GM21576 (cell line): ENCODE measurements around the gene SLC35B1.
"Not testable (repeated sequence)": the region's sequence is repeated elsewhere in the genome, so short reads cannot be mapped to it uniquely, and the experiment has no call there.

Experiments
- ATAC-seq: cut with Tn5 transposase; IDR thresholded peaks from one replicate; pipeline ENCODE4 v1.9.1; 2021; ENCODE audit warnings: mild to moderate bottlenecking, moderate library complexity; ENCODE audit not compliant: unreplicated experiment

The SLC35B1 gene

GRCh38 chr17:49674507-49674906 lies 33.3 kb downstream of the SLC35B1 start:
- no peak for ATAC-seq

GRCh38 chr17:49673679-49674078 lies 34.1 kb downstream of the SLC35B1 start:
- not testable (repeated sequence) for ATAC-seq

GRCh38 chr17:49670641-49671040 lies 37.1 kb downstream of the SLC35B1 start:
- no peak for ATAC-seq

- no peak for ATAC-seq
Observed at GRCh38 chr17:49670002-49670401, 37.8 kb downstream of the SLC35B1 start.

- ATAC-seq, result no peak
Observed at GRCh38 chr17:49667854-49668253, 39.9 kb downstream of the SLC35B1 start.

GRCh38 chr17:49664706-49665211 lies 43.0 kb downstream of the SLC35B1 start:
- ATAC-seq, result no peak

- ATAC-seq, result no peak
Observed at GRCh38 chr17:49659661-49660382, 47.9 kb downstream of the SLC35B1 start.

GRCh38 chr17:49656247-49656646 lies 51.5 kb downstream of the SLC35B1 start:
- ATAC-seq, result no peak
